Measurements from ENCODE around the gene MOGAT2. TPM values are rescaled to one million over a fixed set of nuclear protein-coding genes. Genes with fewer than 3 reads are reported as not detected.

The MOGAT2 gene
- total and polyA plus RNA-seq, 2 of the 13 experiments (the other 11 are each of a cell fraction or from before 2014, with no cell fraction given), result 27.2 to 27.8 TPM

DNA sequence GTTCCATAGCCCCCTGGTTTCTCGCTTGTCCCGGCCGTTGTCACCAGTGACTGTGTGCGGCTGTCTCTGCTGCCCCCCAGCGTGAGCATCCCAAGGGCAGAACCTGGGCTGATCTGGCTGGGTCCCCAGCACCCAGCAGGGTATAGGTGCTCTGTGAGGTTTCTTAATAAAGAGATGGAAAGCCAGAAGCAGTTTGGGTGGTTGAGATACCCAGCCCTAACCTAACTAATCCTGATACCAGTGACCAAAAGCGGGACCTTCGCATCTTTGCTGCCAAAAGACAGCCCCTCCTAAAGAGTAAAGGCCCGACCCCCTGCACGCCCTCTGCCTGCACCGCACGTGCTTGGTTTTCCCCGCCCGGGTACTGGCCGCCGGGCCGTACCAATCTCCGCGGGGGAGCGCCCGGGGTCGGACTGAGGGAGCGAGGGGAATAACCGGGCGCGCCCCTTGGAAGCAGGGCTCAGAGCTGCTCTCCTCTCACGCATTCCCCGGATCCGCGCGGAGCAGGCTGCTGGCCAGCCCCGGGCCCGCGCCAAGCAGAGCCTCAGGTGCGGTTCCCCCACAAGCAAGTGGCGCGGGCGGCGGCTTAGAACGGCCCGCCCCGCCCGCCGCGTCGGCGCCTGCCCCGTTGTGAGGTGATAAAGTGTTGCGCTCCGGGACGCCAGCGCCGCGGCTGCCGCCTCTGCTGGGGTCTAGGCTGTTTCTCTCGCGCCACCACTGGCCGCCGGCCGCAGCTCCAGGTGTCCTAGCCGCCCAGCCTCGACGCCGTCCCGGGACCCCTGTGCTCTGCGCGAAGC is 50.7 kb downstream of the MOGAT2 start, which contains the start of gene DGAT2 (continued):
- TF ChIP-seq ZNF577 (CRISPR knock-in tag; IDR thresholded peaks at IDR 0.05; ENCODE audit: borderline replicate concordance, low read depth) (no peak), ZIK1 (CRISPR knock-in tag; IDR thresholded peaks at IDR 0.05; ENCODE audit: borderline replicate concordance, low read depth) (no peak), ARNT2 (CRISPR knock-in tag; IDR thresholded peaks at IDR 0.05; ENCODE audit: low read depth) (peak; percentile 86), ZNF17 (CRISPR knock-in tag; IDR thresholded peaks at IDR 0.05) (peak; percentile 92), RORA (CRISPR knock-in tag; IDR thresholded peaks at IDR 0.05) (no peak), SOX6 (IDR thresholded peaks at IDR 0.05) (no peak), SOX6 (CRISPR knock-in tag; IDR thresholded peaks at IDR 0.05) (no peak; the same call in 1 of the 2 replicates), ZC3H4 (CRISPR knock-in tag; IDR thresholded peaks at IDR 0.05; ENCODE audit: borderline replicate concordance) (no peak), KDM5A (IDR thresholded peaks at IDR 0.05; ENCODE audit: borderline replicate concordance, low read length) (peak; percentile 56; the same call in 1 of the 2 replicates), FOXA3 (CRISPR knock-in tag; IDR thresholded peaks at IDR 0.05) (peak; percentile 14; the same call in 1 of the 2 replicates), PCBP2 (optimal IDR thresholded peaks at IDR 0.05; ENCODE audit: low read depth, low read length, poor library complexity, severe bottlenecking) (no peak), AGO2 (optimal IDR thresholded peaks at IDR 0.05; ENCODE audit: low read depth, low read length) (no peak), ZNF737 (CRISPR knock-in tag; IDR thresholded peaks at IDR 0.05; ENCODE audit: borderline replicate concordance) (no peak; the same call in 1 of the 2 replicates), ZNF33A (CRISPR knock-in tag; IDR thresholded peaks at IDR 0.05; ENCODE audit: borderline replicate concordance) (peak; percentile 86; the same call in 1 of the 2 replicates), SNRNP70 (IDR thresholded peaks at IDR 0.05; ENCODE audit: low read depth, low read length) (no peak)
- TF ChIP-seq, protein P1, sequence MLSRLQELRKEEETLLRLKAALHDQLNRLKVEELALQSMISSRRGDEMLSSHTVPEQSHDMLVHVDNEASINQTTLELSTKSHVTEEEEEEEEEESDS (CRISPR knock-in tag; IDR thresholded peaks at IDR 0.05; ENCODE audit: borderline replicate concordance), result 0 out of 2 replicates have a peak, but pooled peaks have one; percentile 69
- TF ChIP-seq, protein P2, sequence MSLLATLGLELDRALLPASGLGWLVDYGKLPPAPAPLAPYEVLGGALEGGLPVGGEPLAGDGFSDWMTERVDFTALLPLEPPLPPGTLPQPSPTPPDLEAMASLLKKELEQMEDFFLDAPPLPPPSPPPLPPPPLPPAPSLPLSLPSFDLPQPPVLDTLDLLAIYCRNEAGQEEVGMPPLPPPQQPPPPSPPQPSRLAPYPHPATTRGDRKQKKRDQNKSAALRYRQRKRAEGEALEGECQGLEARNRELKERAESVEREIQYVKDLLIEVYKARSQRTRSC (CRISPR knock-in tag; IDR thresholded peaks at IDR 0.05; ENCODE audit: low read depth), result peak; percentile 95; the same call in 1 of the 2 replicates
- TF ChIP-seq, protein P3, sequence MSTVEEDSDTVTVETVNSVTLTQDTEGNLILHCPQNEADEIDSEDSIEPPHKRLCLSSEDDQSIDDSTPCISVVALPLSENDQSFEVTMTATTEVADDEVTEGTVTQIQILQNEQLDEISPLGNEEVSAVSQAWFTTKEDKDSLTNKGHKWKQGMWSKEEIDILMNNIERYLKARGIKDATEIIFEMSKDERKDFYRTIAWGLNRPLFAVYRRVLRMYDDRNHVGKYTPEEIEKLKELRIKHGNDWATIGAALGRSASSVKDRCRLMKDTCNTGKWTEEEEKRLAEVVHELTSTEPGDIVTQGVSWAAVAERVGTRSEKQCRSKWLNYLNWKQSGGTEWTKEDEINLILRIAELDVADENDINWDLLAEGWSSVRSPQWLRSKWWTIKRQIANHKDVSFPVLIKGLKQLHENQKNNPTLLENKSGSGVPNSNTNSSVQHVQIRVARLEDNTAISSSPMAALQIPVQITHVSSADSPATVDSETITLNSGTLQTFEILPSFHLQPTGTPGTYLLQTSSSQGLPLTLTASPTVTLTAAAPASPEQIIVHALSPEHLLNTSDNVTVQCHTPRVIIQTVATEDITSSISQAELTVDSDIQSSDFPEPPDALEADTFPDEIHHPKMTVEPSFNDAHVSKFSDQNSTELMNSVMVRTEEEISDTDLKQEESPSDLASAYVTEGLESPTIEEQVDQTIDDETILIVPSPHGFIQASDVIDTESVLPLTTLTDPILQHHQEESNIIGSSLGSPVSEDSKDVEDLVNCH (CRISPR knock-in tag; IDR thresholded peaks at IDR 0.05), result no peak
- TF ChIP-seq, protein P4, sequence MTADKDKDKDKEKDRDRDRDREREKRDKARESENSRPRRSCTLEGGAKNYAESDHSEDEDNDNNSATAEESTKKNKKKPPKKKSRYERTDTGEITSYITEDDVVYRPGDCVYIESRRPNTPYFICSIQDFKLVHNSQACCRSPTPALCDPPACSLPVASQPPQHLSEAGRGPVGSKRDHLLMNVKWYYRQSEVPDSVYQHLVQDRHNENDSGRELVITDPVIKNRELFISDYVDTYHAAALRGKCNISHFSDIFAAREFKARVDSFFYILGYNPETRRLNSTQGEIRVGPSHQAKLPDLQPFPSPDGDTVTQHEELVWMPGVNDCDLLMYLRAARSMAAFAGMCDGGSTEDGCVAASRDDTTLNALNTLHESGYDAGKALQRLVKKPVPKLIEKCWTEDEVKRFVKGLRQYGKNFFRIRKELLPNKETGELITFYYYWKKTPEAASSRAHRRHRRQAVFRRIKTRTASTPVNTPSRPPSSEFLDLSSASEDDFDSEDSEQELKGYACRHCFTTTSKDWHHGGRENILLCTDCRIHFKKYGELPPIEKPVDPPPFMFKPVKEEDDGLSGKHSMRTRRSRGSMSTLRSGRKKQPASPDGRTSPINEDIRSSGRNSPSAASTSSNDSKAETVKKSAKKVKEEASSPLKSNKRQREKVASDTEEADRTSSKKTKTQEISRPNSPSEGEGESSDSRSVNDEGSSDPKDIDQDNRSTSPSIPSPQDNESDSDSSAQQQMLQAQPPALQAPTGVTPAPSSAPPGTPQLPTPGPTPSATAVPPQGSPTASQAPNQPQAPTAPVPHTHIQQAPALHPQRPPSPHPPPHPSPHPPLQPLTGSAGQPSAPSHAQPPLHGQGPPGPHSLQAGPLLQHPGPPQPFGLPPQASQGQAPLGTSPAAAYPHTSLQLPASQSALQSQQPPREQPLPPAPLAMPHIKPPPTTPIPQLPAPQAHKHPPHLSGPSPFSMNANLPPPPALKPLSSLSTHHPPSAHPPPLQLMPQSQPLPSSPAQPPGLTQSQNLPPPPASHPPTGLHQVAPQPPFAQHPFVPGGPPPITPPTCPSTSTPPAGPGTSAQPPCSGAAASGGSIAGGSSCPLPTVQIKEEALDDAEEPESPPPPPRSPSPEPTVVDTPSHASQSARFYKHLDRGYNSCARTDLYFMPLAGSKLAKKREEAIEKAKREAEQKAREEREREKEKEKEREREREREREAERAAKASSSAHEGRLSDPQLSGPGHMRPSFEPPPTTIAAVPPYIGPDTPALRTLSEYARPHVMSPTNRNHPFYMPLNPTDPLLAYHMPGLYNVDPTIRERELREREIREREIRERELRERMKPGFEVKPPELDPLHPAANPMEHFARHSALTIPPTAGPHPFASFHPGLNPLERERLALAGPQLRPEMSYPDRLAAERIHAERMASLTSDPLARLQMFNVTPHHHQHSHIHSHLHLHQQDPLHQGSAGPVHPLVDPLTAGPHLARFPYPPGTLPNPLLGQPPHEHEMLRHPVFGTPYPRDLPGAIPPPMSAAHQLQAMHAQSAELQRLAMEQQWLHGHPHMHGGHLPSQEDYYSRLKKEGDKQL (CRISPR knock-in tag; IDR thresholded peaks at IDR 0.05; ENCODE audit: low read depth), result 0 out of 2 replicates have a peak, but pooled peaks have one; percentile 21
- TF ChIP-seq, protein P5, sequence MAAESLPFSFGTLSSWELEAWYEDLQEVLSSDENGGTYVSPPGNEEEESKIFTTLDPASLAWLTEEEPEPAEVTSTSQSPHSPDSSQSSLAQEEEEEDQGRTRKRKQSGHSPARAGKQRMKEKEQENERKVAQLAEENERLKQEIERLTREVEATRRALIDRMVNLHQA (CRISPR knock-in tag; IDR thresholded peaks at IDR 0.05), result no peak
